Upper lobe of left lung (tissue), 6 donors: ENCODE results near the gene ARFIP1. TPM values are rescaled to one million over a fixed set of nuclear protein-coding genes. Genes with fewer than 3 reads are reported as not detected.
"Not testable (repeated sequence)": the region's sequence is repeated elsewhere in the genome, so short reads cannot be mapped to it uniquely, and the experiment has no call there.

ENCODE experiments used
- ATAC-seq, 2 donors: fragments of 200-7000 bp; cut with Tn5 transposase; one replicate each; pipeline ENCODE4 v1.9.1; 2022; ENCODE audit warnings: mild to moderate bottlenecking in 2 of 2, moderate library complexity in 2 of 2; ENCODE audit not compliant: low FRiP score in 2 of 2
- DNase-seq, 2 donors: peaks; one replicate each; pipeline ENCODE4 v3.0.0-alpha.2; 2019 to 2020
- H3K27ac ChIP-seq, 4 donors: fragments of 200-600 bp; sonication (generic); one replicate each; pipeline ENCODE4 v1.5.1; 2016 to 2019
- H3K27me3 ChIP-seq, 4 donors: fragments of 200-600 bp; sonication (generic); one replicate each; pipeline ENCODE4 v1.5.1; 2017 to 2019
- H3K36me3 ChIP-seq, 4 donors: fragments of 200-600 bp; sonication (generic); one replicate each; pipeline ENCODE4 v1.5.1; 2016 to 2019
- H3K4me1 ChIP-seq, 4 donors: fragments of 200-600 bp; sonication (generic); one replicate each; pipeline ENCODE4 v1.5.1; 2018 to 2019
- H3K4me3 ChIP-seq, 4 donors: fragments of 200-600 bp; sonication (generic); one replicate each; pipeline ENCODE4 v1.5.1; 2017 to 2019; ENCODE audit warnings: mild to moderate bottlenecking in 2 of 4, moderate library complexity in 1 of 4
- H3K9me3 ChIP-seq, 4 donors: fragments of 200-600 bp; sonication (generic); one replicate each; pipeline ENCODE4 v1.5.1; 2018 to 2019
- CTCF ChIP-seq, 6 experiments: fragments of 450-650 bp in 4 of 6; fragments of 200-600 bp in 2 of 6; sonication (generic) in 2 of 6; IDR thresholded peaks; one replicate each; pipeline ENCODE4 v1.5.1; 2016 to 2019; ENCODE audit warnings: antibody characterized with exemption in 6 of 6
- EP300 ChIP-seq, 4 donors: sonication (generic); formaldehyde crosslinking; IDR thresholded peaks; one replicate each; pipeline ENCODE4 v1.5.1; 2017; ENCODE audit warnings: antibody characterized with exemption in 4 of 4, control low read depth in 2 of 4
- POLR2A ChIP-seq, 4 donors: fragments of 450-650 bp; IDR thresholded peaks; one replicate each; pipeline ENCODE4 v1.5.1; 2016 to 2017; ENCODE audit warnings: antibody characterized with exemption in 4 of 4, mild to moderate bottlenecking in 2 of 4
- POLR2AphosphoS5 ChIP-seq, 2 donors: sonication (generic); formaldehyde crosslinking; IDR thresholded peaks; one replicate each; pipeline ENCODE4 v1.5.1; 2017; ENCODE audit warnings: antibody characterized with exemption in 2 of 2
- WGBS, 2 donors: methylation state at CpG; one replicate each; pipeline ENCODE4 v1.1.5; 2017 to 2018; 5-methylcytosine and 5-hydroxymethylcytosine counted together
- total RNA-seq, 6 donors: library from RNA; depleted of rRNA in 4 of 6; stranded (reverse); fragments of >200 nt in 4 of 6; gene quantifications; one replicate each; pipeline versions ENCODE4 v1.1.0 to v1.2.1, GENCODE V29; 2016 to 2021
- donor health status: DM: no; HTN: no; CAD: no; lungs with moderate emphysema.
- donor health status: DM: no; HTN: yes; CAD: no; lungs with severe emphysema.

ARFIP1 gene
- total RNA-seq, 6 donors from 2014 or later, result 17.8 to 54.0 (median 30.4) TPM

- 87 to 91% methylated on average over 1 of the region's 1 CpG for WGBS, 2 donors
- H3K4me1 ChIP-seq, result no peaks in the 10 kb centered on the region
- no peak for TF ChIP-seq POLR2A (IDR thresholded peaks at IDR 0.05)
- no peak for TF ChIP-seq CTCF (IDR thresholded peaks at IDR 0.05)
- no peak for TF ChIP-seq EP300 (IDR thresholded peaks at IDR 0.05)
- no peak for TF ChIP-seq POLR2AphosphoS5 (IDR thresholded peaks at IDR 0.05)
- H3K27ac ChIP-seq, result no peak overlapping the region
- H3K9me3 ChIP-seq, result no peaks in the 10 kb centered on the region
- ATAC-seq, result no peak
- no peaks in the 10 kb centered on the region for H3K36me3 ChIP-seq
- H3K27me3 ChIP-seq, result no peaks in the 10 kb centered on the region
- no peak overlapping the region for H3K4me3 ChIP-seq
- DNase-seq, result no peak
Measured at GRCh38 chr4:152763796-152764195, 16.0 kb upstream of the ARFIP1 start.

DNA sequence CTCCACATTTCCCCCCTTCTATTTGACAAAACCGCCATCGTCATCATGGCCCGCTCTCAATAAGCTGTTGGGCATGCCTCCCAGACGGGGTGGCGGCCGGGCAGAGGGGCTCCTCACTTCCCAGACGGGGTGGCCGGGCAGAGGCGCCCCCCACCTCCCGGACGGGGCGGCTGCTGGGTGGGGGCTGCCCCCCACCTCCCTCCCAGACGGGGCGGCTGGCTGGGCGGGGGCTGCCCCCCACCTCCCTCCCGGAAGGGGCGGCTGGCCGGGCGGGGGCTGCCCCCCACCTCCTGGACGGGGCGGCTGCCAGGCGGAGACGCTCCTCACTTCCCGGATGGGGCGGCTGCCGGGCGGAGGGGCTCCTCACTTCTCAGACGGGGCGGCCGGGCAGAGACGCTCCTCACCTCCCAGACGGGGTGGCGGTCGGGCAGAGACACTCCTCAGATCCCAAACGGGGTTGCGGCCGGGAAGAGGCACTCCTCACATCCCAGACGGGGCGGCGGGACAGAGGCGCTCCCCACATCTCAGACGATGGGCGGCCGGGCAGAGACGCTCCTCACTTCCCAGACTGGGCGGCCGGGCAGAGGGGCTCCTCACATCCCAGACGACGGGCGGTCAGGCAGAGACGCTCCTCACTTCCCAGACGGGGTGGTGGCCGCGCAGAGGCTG lies 14.6 kb upstream of the ARFIP1 start:
- DNase-seq, result peak in 1 of 2 donors; percentile 56
- not testable (repeated sequence) for ATAC-seq, H3K9me3 ChIP-seq, H3K27ac ChIP-seq, H3K36me3 ChIP-seq, H3K27me3 ChIP-seq, H3K4me3 ChIP-seq, H3K4me1 ChIP-seq
- WGBS, 2 donors, result 92 to 96% methylated on average over 14 to 49 of the region's 54 CpGs

DNA sequence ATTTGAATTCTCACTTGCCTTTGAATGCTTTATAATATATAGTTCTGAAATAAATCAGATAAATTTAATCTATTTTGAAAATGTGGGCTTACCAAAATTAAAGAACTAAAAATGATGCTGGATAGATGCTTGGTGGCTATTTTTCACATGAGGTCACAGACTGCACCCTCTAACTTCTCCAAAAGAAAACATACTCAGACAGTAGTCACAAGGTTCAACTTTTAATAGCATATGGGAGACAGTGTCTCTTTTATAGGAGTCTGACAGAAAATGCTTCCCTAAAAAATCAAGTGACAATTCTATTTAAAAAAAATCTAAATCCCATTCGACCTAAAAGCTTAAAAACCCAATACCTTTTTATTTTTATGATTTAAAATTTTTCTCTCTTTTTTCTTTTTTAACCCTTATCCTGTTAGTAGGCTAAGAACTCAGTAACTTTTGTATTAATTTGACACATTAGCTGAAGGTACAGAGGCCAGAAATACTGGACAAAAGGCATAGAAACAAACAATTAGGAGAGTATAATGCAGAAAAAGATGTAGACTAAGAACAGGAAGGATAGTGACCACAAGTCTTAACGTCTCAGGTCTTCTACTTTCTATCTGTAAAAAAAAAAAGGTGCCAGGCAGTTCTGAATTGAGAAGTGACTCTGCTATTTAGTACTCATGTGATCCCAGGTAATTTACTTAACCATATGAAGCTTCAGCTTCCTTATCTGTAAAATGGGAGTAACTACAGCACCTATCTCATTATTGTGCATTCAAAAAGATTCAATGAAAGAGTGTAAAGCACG lies 7.8 kb upstream of the ARFIP1 start:
- TF ChIP-seq CTCF (IDR thresholded peaks at IDR 0.05), result no peak
- TF ChIP-seq POLR2A (IDR thresholded peaks at IDR 0.05), result no peak
- no peak for TF ChIP-seq POLR2AphosphoS5 (IDR thresholded peaks at IDR 0.05)
- no peak for TF ChIP-seq EP300 (IDR thresholded peaks at IDR 0.05)
- Histone ChIP-seq H3K36me3 (no peaks in the 10 kb centered on the region), H3K4me3 (no peak overlapping the region), H3K27ac (no peak overlapping the region), H3K4me1 (no peaks in the 10 kb centered on the region), H3K9me3 (no peaks in the 10 kb centered on the region), H3K27me3 (no peaks in the 10 kb centered on the region)
- no peak for DNase-seq
- ATAC-seq, result no peak
- WGBS, 2 donors, result 55 to 71% methylated on average over 3 of the region's 3 CpGs

DNA sequence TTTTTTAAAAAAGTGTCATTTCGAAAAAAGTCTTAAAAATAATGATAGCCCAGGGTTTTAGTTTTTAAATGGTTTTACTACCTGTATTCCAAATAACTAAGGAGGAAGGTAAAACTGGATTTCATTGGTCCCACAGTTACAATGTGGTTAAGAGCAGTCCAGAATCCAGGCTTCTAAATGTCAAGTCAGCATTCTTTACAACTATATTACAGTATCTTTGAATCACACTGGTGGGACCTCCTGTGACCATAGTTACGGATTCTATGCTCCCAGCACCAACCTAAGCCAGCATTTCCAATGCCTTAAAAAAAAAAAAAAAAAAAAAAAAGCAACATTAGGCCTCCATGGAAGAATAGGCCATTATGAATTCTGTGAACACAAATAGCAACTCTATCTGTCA lies 6.4 kb upstream of the ARFIP1 start:
- no peak overlapping the region for H3K4me3 ChIP-seq
- DNase-seq, result no peak
- H3K36me3 ChIP-seq, result no peaks in the 10 kb centered on the region
- no peaks in the 10 kb centered on the region for H3K27me3 ChIP-seq
- TF ChIP-seq POLR2AphosphoS5 (IDR thresholded peaks at IDR 0.05) (no peak), CTCF (IDR thresholded peaks at IDR 0.05) (no peak), POLR2A (IDR thresholded peaks at IDR 0.05) (no peak), EP300 (IDR thresholded peaks at IDR 0.05) (no peak)
- H3K27ac ChIP-seq, result no peak overlapping the region
- WGBS, 2 donors, result 93 to 95% methylated on average over 2 of the region's 2 CpGs
- H3K4me1 ChIP-seq, result peaks cover 0 to 4% (median under 1%) of the 10 kb centered on the region in 4 donors
- ATAC-seq, result no peak
- H3K9me3 ChIP-seq, result no peaks in the 10 kb centered on the region

GRCh38 chr4:152773953-152774352 lies 5.8 kb upstream of the ARFIP1 start:
- no peak for ATAC-seq
- H3K4me1 ChIP-seq, result peaks cover 0 to 10% (median 5%) of the 10 kb centered on the region in 4 donors

More at GRCh38 chr4:152773953-152774352, 5.8 kb upstream of the ARFIP1 start:
- Histone ChIP-seq H3K27ac (no peak overlapping the region), H3K36me3 (no peaks in the 10 kb centered on the region), H3K27me3 (no peaks in the 10 kb centered on the region), H3K4me3 (no peak overlapping the region), H3K9me3 (no peaks in the 10 kb centered on the region)
- DNase-seq, result no peak
- TF ChIP-seq CTCF (IDR thresholded peaks at IDR 0.05) (no peak), EP300 (IDR thresholded peaks at IDR 0.05) (no peak)
- WGBS, 2 donors, result 40 to 43% methylated on average over 1 of the region's 1 CpG
